H9 (cell line): ENCODE measurements around the gene IDNK. TPM values are rescaled to one million over a fixed set of nuclear protein-coding genes. Genes with fewer than 3 reads are reported as not detected.

Source experiments
- DNase-seq: peaks from one replicate; pipeline ENCODE4 v3.0.0-alpha.2; 2017
- H2AFZ ChIP-seq: one replicate; pipeline ENCODE4 v1.6.1; 2013; ENCODE audit warnings: mild to moderate bottlenecking, low read length, control low read depth, moderate library complexity
- H2AK5ac ChIP-seq: 2 replicates; pipeline ENCODE4 v1.6.1; 2013; ENCODE audit warnings: low read length, control low read depth, mixed read lengths; ENCODE audit not compliant: insufficient read length
- H2BK120ac ChIP-seq: one replicate; pipeline ENCODE4 v1.6.1; 2013; ENCODE audit warnings: low read depth, mild to moderate bottlenecking, low read length, control low read depth, inconsistent platforms; ENCODE audit not compliant: poor library complexity, severe bottlenecking
- H2BK12ac ChIP-seq: 2 replicates; pipeline ENCODE4 v1.6.1; 2013; ENCODE audit warnings: low read length, control low read depth, mixed read lengths, low read depth; ENCODE audit not compliant: insufficient read length
- H2BK15ac ChIP-seq: 2 replicates; pipeline ENCODE4 v1.6.1; 2013; ENCODE audit warnings: low read depth, low read length, control low read depth
- H2BK20ac ChIP-seq: one replicate; pipeline ENCODE4 v1.6.1; 2013; ENCODE audit warnings: low read depth, mild to moderate bottlenecking, low read length, control low read depth, inconsistent platforms; ENCODE audit not compliant: poor library complexity, severe bottlenecking
- H2BK5ac ChIP-seq: 2 replicates; pipeline ENCODE4 v1.6.1; 2013; ENCODE audit warnings: low read length, control low read depth, mixed read lengths; ENCODE audit not compliant: insufficient read length
- H3K14ac ChIP-seq: 2 replicates; pipeline ENCODE4 v1.6.1; 2013; ENCODE audit warnings: low read length, control low read depth; ENCODE audit not compliant: insufficient read depth
- H3K18ac ChIP-seq: 2 replicates; pipeline ENCODE4 v1.6.1; 2013; ENCODE audit warnings: low read depth, mild to moderate bottlenecking, mixed read lengths, low read length, control low read depth; ENCODE audit not compliant: insufficient read length
- H3K23ac ChIP-seq: 2 replicates; pipeline ENCODE4 v1.6.1; 2013; ENCODE audit warnings: low read length, control low read depth, mixed read lengths, low read depth; ENCODE audit not compliant: insufficient read length
- H3K23me2 ChIP-seq: 2 replicates; pipeline ENCODE4 v1.6.1; 2013; ENCODE audit warnings: low read depth, mild to moderate bottlenecking, mixed read lengths, low read length, control low read depth; ENCODE audit not compliant: insufficient read length, poor library complexity, severe bottlenecking
- H3K27ac ChIP-seq: 2 replicates; pipeline ENCODE4 v1.5.1; 2013; ENCODE audit warnings: low read length, control low read depth, mixed read lengths, low read depth; ENCODE audit not compliant: insufficient read length
- H3K27me3 ChIP-seq: 2 replicates; pipeline ENCODE4 v1.6.1; 2013; ENCODE audit warnings: low read length, control low read depth, inconsistent platforms; ENCODE audit not compliant: insufficient read depth
- H3K4ac ChIP-seq: 2 replicates; pipeline ENCODE4 v1.6.1; 2013; ENCODE audit warnings: low read depth, mild to moderate bottlenecking, control low read depth, inconsistent platforms, low read length, moderate library complexity
- H3K4me1 ChIP-seq: 2 replicates; pipeline ENCODE4 v1.6.1; 2013; ENCODE audit warnings: low read length, control low read depth, inconsistent platforms; ENCODE audit not compliant: insufficient read depth
- H3K4me2 ChIP-seq: 2 replicates; pipeline ENCODE4 v1.6.1; 2013; ENCODE audit warnings: low read length, control low read depth, mixed read lengths; ENCODE audit not compliant: insufficient read length, insufficient read depth
- H3K56ac ChIP-seq: 2 replicates; pipeline ENCODE4 v1.6.1; 2013; ENCODE audit warnings: low read depth, mild to moderate bottlenecking, mixed read lengths, low read length, control low read depth; ENCODE audit not compliant: insufficient read length
- H3K79me1 ChIP-seq: 2 replicates; pipeline ENCODE4 v1.6.1; 2013; ENCODE audit warnings: low read depth, mild to moderate bottlenecking, moderate library complexity, low read length, control low read depth, inconsistent platforms; ENCODE audit not compliant: insufficient read depth, poor library complexity, severe bottlenecking
- H3K79me2 ChIP-seq: 2 replicates; pipeline ENCODE4 v1.6.1; 2013; ENCODE audit warnings: low read length, control low read depth, inconsistent platforms; ENCODE audit not compliant: insufficient read depth
- H3K9ac ChIP-seq: 2 replicates; pipeline ENCODE4 v1.6.1; 2013; ENCODE audit warnings: low read length, control low read depth, mixed read lengths; ENCODE audit not compliant: insufficient read length; ENCODE audit errors: extremely low read depth
- H3K9me3 ChIP-seq: one replicate; pipeline ENCODE4 v1.6.1; 2013; ENCODE audit warnings: low read depth, low read length, inconsistent platforms; ENCODE audit not compliant: control insufficient read depth
- H3T11ph ChIP-seq: one replicate; pipeline ENCODE4 v1.6.1; 2013; ENCODE audit warnings: mild to moderate bottlenecking, low read length, control low read depth, inconsistent platforms
- H4K20me1 ChIP-seq: one replicate; pipeline ENCODE4 v1.6.1; 2013; ENCODE audit not compliant: control insufficient read depth, insufficient read length, insufficient read depth
- H4K5ac ChIP-seq: 2 replicates; pipeline ENCODE4 v1.6.1; 2013; ENCODE audit warnings: low read depth, mild to moderate bottlenecking, mixed read lengths, low read length, control low read depth; ENCODE audit not compliant: insufficient read length
- H4K8ac ChIP-seq: replicated peaks from 2 replicates; pipeline ENCODE4 v1.6.1; 2013; ENCODE audit warnings: low read length, control low read depth, mixed read lengths, low read depth; ENCODE audit not compliant: insufficient read length
- H4K91ac ChIP-seq: 2 replicates; pipeline ENCODE4 v1.6.1; 2013; ENCODE audit warnings: low read depth, mild to moderate bottlenecking, moderate library complexity, mixed read lengths, low read length, control low read depth; ENCODE audit not compliant: insufficient read length
- H3K27ac Mint-ChIP-seq, 3 experiments: 2 replicates in 2 of 3; 3 replicates in 1 of 3; pipeline ENCODE4 v1.8.0; 2020 to 2021; ENCODE audit warnings: mixed read lengths in 3 of 3, mild to moderate bottlenecking in 1 of 3, moderate library complexity in 1 of 3
- H3K27me3 Mint-ChIP-seq: 2 replicates; pipeline ENCODE4 v1.8.0; 2021; ENCODE audit warnings: low read depth, mild to moderate bottlenecking, moderate library complexity, mixed read lengths
- H3K36me3 Mint-ChIP-seq, 3 experiments: 2 replicates in 2 of 3; 3 replicates in 1 of 3; pipeline ENCODE4 v1.8.0; 2020 to 2021; ENCODE audit warnings: low read depth in 3 of 3, mixed read lengths in 3 of 3; ENCODE audit not compliant: insufficient read depth in 1 of 3
- H3K4me1 Mint-ChIP-seq, 2 experiments: 2 replicates each; pipeline ENCODE4 v1.8.0; 2020; ENCODE audit warnings: mixed read lengths in 2 of 2
- H3K4me3 Mint-ChIP-seq, 2 experiments: 2 replicates in 1 of 2; 3 replicates in 1 of 2; pipeline ENCODE4 v1.8.0; 2020 to 2021; ENCODE audit warnings: mild to moderate bottlenecking in 2 of 2, mixed read lengths in 2 of 2, moderate library complexity in 1 of 2
- H3K9me3 Mint-ChIP-seq, 2 experiments: 2 replicates in 1 of 2; 3 replicates in 1 of 2; pipeline ENCODE4 v1.8.0; 2020; ENCODE audit warnings: mild to moderate bottlenecking in 2 of 2, mixed read lengths in 2 of 2, moderate library complexity in 1 of 2
- WGBS: extraction: QIAGEN DNeasy Blood & Tissue Kit; methylation state at CpG from one replicate; pipeline ENCODE4 v1.1.7; 2013; ENCODE audit warnings: missing lambda C conversion rate, low lambda C conversion rate, mixed read lengths; ENCODE audit not compliant: insufficient read length; ENCODE audit errors: extremely low coverage; 5-methylcytosine and 5-hydroxymethylcytosine counted together
- total RNA-seq: library from RNA; stranded (reverse); gene quantifications from 2 replicates; pipeline ENCODE4 v1.2.1, GENCODE V29; 2021
- TF ChIP-seq, protein P1 (sequence below): fragments of 200-600 bp; sonication (generic); conservative IDR thresholded peaks from 3 replicates; pipeline ENCODE4 v1.8.0; 2021; ENCODE audit warnings: antibody characterized with exemption, mild to moderate bottlenecking

The IDNK gene
- total RNA-seq, 1 experiment from 2014 or later = 1.4 TPM

DNA sequence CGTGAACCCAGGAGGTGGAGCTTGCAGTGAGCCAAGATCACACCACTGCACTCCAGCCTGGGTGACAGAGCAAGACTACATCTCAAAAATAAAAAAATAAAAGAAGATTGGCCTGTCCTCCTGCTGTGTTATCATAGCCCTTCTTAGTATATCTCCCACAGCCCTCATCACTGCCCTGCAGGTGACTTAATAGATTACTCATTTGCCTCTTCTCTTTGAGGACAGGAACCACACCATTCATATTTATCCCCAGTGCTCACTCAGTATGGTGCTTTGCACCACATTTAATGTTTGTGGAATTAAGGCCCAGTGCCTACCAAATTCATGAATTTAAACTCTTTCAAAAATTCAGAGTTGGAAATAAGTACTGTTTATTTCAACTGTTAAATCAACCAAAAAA is 10.3 kb downstream of the IDNK start:
- Histone ChIP-seq H4K5ac (no peak overlapping the region), H3K4me2 (no peak overlapping the region), H2AFZ (no peak overlapping the region), H3K79me1 (no peaks in the 10 kb centered on the region), H3K23me2 (no peaks in the 10 kb centered on the region), H2BK12ac (no peak overlapping the region), H3K23ac (no peak overlapping the region), H2BK120ac (no peak overlapping the region), H3K27me3 (no peaks in the 10 kb centered on the region), H3K18ac (no peak overlapping the region), H3K14ac (no peak overlapping the region), H2AK5ac (no peak overlapping the region), H2BK5ac (no peak overlapping the region), H3T11ph (no peak overlapping the region), H2BK20ac (no peak overlapping the region), H4K8ac (no peak overlapping the region), H3K27ac (no peak overlapping the region), H4K91ac (no peak overlapping the region), H2BK15ac (no peak overlapping the region), H3K9ac (no peak overlapping the region), H4K20me1 (no peaks in the 10 kb centered on the region), H3K4ac (no peak overlapping the region), H3K56ac (no peak overlapping the region), H3K4me1 (no peaks in the 10 kb centered on the region), H3K9me3 (no peaks in the 10 kb centered on the region), H3K79me2 (no peaks in the 10 kb centered on the region)
- WGBS = no CpG with 5 or more reads among the region's 1 CpG
- Mint-ChIP-seq H3K27me3 (peaks cover 2% of the 10 kb centered on the region), H3K27ac (no peak overlapping the region; a peak in 1 of 7 replicates), H3K4me1 (peaks cover 31 to 39% of the 10 kb centered on the region in 2 experiments), H3K9me3 (no peaks in the 10 kb centered on the region), H3K36me3 (peaks cover 0 to 5% (median 4%) of the 10 kb centered on the region in 3 experiments; a peak in 4 of 7 replicates), H3K4me3 (no peak overlapping the region)
- TF ChIP-seq, protein P1, sequence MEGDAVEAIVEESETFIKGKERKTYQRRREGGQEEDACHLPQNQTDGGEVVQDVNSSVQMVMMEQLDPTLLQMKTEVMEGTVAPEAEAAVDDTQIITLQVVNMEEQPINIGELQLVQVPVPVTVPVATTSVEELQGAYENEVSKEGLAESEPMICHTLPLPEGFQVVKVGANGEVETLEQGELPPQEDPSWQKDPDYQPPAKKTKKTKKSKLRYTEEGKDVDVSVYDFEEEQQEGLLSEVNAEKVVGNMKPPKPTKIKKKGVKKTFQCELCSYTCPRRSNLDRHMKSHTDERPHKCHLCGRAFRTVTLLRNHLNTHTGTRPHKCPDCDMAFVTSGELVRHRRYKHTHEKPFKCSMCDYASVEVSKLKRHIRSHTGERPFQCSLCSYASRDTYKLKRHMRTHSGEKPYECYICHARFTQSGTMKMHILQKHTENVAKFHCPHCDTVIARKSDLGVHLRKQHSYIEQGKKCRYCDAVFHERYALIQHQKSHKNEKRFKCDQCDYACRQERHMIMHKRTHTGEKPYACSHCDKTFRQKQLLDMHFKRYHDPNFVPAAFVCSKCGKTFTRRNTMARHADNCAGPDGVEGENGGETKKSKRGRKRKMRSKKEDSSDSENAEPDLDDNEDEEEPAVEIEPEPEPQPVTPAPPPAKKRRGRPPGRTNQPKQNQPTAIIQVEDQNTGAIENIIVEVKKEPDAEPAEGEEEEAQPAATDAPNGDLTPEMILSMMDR = no peak
- no peak for DNase-seq
